GM18909 (cell line): ENCODE results near the gene ADGRL1.

Experiments used
- ATAC-seq: cut with Tn5 transposase; IDR thresholded peaks from one replicate; pipeline ENCODE4 v1.9.1; 2021; ENCODE audit warnings: mild to moderate bottlenecking; ENCODE audit not compliant: unreplicated experiment, poor library complexity

ADGRL1 gene

GRCh38 chr19:14116525-14116917 is 89.4 kb downstream of the ADGRL1 start:
- ATAC-seq, result no peak

DNA sequence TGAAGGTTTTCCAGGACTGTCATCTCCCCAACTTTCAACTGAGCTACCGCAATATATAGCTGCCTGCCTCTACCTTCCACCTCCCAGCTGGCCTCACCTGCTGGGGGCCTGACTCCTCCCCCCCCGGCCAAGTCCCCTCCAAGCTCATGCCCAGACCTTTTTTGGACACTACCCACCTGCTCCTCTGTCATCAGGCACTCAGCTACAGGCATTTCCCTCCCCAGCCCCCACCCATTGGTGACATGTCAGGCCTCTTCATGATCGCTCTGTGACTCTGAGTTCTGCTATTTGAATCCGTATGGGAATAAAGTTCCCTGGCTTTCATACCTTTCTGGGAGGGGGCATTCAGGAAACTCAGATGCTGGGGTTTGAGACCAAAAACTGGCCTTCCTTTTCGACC is 90.2 kb downstream of the ADGRL1 start:
- no peak for ATAC-seq

GRCh38 chr19:14114854-14115253 is 91.1 kb downstream of the ADGRL1 start:
- ATAC-seq, result no peak

DNA sequence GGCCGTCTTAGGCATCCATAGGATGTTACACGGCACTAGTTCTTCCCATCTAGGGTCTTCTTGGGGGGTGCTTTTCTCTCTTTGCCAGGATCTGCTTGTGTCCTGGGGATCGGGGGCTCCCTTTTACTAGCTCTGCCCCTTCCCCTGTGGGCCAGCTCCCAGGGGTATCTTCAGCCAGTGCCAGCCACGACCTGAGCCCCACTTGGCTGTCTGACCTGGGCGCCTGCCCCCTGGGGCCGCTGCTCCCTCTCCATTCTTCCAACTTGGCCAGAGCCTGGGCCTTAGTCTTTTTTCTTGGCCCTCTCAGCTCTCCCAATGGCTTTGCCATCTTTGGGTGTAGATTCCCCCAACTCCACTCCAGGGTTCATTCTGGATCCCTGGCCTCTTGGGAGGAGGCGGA is 91.5 kb downstream of the ADGRL1 start:
- ATAC-seq, result no peak

DNA sequence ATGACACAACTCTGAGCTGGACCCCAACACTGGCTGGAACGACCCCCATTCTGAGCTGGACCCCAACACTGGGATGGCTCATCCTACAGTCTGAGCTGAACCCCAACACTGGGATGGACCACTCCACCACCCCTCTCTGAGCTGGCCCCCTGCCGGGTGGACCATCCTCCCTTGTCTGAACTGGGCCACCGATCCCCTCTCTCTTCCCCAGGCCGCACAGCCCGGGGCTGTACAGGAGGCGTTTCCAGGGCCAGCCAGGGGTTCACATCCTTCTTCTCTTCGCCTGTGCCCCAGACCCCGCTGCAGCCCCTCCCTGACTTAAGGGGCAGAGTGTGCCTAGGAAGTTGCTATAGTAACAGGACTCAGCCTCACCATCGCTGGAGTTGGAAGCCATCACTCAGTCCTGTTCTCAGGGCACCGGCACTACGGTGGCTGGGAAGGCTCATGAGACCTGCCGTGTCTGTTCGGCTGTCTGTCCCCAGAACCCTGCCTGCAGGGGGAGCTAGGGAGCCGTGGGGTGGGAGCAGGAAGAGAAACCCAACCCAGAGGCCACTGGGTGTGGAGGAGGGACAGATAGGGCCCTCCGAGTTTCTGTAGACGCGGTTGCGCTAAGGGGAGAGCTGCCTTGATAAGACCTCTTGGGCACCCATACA is 92.1 kb downstream of the ADGRL1 start:
- no peak for ATAC-seq

DNA sequence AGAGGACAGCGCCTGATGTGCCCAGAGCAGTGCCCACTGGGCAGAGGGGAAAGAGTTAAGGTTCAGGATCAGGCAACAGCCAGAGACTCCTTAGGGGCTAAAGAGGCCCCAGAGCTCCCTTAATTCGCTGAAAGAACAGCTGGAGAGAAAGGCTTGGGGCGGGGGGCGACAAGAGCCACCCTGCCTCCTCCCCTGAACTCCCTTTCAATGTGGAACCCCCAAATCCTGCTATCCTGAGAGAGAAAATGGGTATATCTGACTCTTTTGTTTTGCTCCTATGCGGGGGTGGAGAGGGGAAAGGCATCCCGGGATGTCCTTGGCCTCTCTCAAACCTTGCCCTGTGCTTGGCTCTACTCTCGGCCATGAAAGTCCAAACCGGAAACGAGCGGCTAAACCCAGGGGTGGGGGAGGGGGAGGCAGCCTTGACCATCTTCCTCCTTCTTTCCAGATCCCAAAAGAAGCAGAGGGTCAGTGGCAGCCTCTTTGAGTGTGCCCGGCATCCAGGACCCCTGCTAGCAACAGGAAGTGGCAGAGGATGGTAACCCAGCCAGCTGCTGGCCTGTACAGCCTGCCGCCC is 93.1 kb downstream of the ADGRL1 start:
- ATAC-seq, result no peak

DNA sequence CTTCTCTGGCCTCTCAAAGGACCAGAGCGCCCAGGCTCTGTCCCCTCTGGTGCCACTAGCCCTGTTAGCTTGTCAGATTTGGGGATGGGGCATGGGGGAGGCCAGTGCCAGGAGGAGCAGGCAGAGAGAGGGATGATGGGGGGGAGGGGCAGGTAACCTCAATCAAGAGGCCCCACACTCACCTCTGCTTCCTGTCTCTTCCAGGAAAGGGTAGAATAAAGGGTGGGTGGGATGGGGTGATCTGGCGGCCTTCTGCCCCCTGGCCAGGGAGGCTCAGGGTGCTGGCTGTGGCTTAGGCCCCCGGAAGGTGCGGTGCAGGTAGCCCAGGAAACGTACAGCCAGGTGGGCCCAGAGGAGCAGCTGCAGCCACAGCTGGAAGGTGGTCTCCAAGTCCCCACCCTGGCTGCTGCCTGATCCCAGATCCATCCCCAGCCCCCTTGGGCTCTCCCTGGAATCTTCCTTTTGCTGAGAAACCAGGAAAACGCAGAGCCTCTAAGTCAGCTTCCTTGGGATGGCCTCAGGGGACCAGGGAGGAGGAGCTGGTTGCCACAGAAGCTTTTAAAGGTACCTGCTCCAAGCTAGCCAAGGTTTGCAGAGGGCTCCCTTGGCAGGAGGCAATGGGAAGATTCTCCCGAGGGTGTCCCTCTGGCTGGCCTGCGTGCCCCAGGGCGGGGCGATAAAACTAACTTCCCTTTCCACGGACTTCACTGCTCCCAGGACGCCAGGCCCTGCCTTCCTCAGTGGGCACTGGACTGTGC is 93.7 kb downstream of the ADGRL1 start:
- ATAC-seq, result no peak

DNA sequence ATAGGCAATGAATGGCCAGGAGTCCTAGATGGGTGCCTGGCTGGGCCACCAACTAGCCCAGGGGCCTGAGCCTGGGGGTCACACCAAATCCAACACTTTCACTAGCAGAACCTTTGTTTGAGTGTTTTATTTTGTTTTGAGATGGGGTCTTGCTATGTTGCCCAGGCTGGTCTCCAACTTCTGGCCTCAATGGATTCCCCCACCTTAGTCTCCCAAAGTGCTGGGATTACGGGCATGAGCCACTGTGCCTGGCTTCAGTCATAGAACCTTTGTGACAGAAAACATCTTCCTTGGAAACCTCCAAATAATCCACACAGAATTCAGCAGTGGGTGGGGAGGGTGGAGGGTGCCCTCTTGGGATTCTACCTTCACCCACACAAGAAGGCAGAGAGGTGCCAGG is 94.5 kb downstream of the ADGRL1 start:
- no peak for ATAC-seq

GRCh38 chr19:14110650-14111049 is 95.3 kb downstream of the ADGRL1 start:
- ATAC-seq, result no peak

DNA sequence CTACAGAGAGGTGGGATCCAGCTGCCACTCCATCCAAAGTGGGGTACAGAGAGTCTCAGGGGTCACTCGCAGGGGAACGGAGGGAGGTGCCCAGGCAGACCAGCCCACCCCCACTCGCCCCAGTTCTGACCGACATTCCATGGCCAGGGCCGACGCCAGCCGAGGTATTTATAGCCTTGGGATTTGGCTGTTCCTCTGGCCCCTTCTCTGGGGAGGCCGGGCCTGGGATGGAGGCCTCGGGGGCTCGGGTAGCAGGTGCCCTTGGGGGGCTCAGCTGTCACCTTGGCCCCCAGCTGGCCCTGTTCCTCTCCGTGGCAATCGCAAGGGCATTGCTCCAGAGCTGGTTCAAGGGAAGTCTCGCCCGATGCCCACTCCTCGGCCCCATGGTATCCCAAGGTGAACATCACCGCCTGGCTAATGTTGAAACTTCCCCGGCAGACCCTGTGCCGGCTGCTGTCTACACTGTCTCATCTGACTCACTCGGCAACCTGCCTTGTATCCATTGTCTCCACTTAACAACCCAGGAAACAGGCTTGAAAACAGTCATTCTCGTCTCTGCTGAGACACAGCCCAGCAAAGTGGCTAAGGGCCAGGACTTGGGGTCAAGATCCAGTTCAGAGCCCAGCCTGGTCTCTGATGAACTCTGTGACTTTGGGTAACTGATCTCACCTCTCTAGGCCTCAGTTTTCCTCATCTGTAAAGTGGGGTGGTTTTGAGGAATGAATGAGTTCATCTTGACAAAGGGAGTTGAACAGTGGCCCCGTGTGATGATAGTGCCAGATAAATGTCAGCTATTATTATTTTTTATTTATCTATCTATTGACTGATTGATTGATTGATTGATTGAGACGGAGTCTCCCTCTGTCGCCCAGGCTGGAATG is 98.1 kb downstream of the ADGRL1 start:
- ATAC-seq, result no peak

DNA sequence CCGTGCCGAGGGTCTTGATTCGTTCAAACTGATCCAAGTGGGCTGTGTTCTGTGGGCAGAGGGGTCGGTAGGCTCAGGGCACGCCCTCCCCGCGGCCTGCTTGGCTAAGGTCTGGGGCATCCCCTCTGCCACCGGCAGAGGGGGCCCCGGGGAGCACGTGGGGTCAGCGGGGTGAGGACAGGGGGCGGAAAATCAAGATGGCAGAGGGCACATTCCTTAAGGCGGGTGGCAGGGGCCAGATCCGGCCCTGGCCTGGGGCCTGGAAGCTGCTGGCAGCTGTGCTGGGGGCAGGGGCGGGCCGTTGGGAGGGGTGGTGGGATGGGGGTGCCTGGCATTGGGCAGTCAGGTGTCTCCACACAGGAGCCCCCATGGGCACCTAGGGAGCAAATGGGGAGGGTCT is 99.1 kb downstream of the ADGRL1 start:
- ATAC-seq, result no peak

DNA sequence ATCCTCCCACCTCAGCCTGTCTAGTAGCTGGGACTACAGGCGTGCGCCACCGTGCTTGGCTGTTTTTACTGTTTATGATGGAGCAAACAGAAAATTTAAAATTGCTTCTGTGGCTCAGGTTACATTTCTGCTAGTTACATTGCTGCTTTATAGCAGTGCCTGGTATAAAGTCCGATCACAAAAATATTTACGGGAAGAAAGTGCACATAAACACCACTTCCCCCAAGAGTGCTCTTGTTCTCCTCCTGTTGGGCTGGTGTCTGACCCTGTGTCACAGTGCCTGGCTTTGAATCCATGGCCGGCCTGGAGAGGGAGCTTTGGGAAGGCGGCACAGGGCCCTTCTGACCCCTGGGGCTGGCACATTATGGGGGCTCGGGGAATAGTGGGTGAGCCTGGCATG is 100.3 kb downstream of the ADGRL1 start:
- ATAC-seq, result no peak

- no peak for ATAC-seq
Observed at GRCh38 chr19:14103310-14103709, 102.7 kb downstream of the ADGRL1 start.

GRCh38 chr19:14102756-14103155 is 103.2 kb downstream of the ADGRL1 start:
- ATAC-seq, result no peak

GRCh38 chr19:14102102-14102696 is 103.8 kb downstream of the ADGRL1 start:
- ATAC-seq, result no peak

DNA sequence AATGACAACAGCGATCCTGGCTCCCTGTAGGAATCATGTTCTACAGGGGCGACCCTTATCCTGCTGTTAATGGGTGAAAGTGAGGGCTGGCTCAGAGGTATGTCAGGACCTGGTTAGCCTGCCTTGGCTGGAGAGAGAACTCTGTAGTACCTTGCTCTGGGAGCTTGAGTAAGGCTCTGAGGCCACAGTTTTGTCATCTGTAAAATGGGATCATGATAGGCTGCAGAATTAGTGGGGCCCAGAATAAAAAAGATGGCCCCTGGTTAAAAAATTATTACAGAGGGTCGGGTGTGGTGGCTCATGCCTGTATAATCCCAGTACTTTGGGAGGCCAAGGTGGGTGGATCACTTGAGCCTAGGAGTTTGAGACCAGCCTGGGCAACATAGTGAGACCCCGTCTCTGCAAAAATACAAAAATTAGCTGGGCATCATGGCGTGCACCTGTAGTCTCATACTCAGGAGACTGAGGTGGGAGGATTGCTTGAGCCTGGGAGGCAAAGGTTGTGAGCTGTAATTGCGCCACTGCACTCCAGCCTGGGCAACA is 104.9 kb downstream of the ADGRL1 start:
- no peak for ATAC-seq
